ENCODE data around the gene NAA15.
"Not testable (repeated sequence)": the region's sequence is repeated elsewhere in the genome, so short reads cannot be mapped to it uniquely, and the experiment has no call there.

Gene NAA15

DNA sequence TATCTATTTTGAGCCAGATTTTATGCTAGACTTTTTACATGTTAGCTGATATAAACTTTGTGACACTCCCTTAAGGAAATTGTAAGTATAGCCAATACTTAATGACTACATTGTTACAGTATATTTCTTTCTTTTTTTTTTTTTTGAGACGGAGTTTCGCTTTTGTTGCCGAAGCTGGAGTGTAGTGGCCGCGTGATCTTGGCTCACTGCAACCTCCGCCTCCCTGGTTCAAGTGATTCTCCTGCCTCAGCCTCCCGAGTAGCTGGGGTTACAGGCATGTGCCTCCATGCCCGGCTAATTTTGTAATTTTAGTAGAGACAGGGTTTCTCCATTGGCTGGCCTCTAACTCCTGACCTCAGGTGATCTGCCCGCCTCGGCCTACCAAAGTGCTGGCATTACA lies 12.1 kb downstream of the NAA15 start:
- peaks cover 82% of the 10 kb centered on the region for H3K4me1 Mint-ChIP-seq (ENCODE audit: low read depth)
- peak overlapping the region; percentile 63 for H3K27ac Mint-ChIP-seq
- not testable (repeated sequence) for H3K9me3 Mint-ChIP-seq, H3K27me3 Mint-ChIP-seq, H3K4me3 Mint-ChIP-seq
- H3K36me3 Mint-ChIP-seq (ENCODE audit: low read depth) = peaks cover 36% of the 10 kb centered on the region

DNA sequence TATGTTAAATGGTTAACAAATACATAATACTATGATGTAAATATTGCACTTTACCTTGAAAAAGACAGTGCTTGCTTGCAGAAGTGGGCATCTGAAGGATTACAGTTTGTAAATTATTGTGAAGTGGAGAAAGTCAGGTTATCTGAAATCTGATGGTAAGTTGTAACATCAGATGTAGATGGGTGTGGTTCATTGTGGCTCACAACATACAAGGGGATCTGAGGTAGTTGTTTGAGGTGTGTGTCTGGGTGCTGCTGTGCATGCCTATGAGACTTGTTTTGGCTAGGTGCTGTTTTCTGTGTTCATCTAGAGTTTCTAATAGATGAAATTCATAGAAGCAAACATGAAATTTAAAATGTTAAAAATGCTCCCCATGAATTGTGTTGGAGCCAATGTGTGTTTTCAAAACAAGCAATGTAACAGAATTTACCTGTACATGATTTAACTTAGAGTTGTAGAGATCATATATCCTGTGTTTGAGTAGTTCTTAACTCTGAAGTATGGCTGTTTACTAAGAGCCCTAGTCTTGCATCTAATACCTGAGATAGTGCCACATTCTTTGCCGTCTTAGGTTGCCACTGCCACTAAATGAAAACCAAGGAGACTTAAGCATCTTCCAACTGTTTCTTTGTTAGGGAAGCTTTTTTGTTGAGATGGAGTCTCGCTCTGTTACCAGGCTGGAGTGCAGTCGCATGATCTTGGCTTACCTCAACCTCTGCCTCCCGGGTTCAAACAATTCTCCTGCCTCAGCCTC lies 12.9 kb downstream of the NAA15 start:
- H3K27me3 Mint-ChIP-seq = no peaks in the 10 kb centered on the region
- peaks cover 80% of the 10 kb centered on the region for H3K4me1 Mint-ChIP-seq (ENCODE audit: low read depth)
- peak overlapping the region; percentile 51 for H3K27ac Mint-ChIP-seq
- peak overlapping the region; percentile 42 for H3K4me3 Mint-ChIP-seq
- H3K9me3 Mint-ChIP-seq = no peaks in the 10 kb centered on the region
- peaks cover 35% of the 10 kb centered on the region for H3K36me3 Mint-ChIP-seq (ENCODE audit: low read depth)

DNA sequence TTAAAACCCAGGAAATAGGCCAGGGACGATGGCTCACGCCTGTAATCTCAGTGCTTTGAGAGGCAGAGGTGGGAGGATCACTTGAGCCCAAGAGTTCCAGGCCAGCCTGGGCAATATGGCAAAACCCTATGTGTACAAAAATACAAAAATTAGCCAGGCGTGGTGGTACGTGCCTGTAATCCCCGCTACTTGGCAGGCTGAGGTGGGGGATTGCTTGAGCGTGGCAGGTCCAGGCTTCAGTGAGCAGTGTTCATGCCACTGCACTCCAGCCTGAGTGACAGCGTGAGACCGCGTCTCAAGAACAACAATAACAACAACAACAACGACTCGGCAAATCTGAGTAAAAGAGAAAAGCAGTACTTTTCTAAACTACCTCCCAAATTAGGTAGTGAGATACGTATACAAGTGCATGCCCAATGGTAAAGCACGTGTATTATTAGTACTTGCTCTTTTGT lies 13.9 kb downstream of the NAA15 start:
- Mint-ChIP-seq H3K27ac (peak overlapping the region; percentile 16), H3K4me1 (ENCODE audit: low read depth) (peaks cover 82% of the 10 kb centered on the region), H3K4me3 (no peak overlapping the region), H3K36me3 (ENCODE audit: low read depth) (peaks cover 39% of the 10 kb centered on the region), H3K27me3 (no peaks in the 10 kb centered on the region), H3K9me3 (no peaks in the 10 kb centered on the region)

DNA sequence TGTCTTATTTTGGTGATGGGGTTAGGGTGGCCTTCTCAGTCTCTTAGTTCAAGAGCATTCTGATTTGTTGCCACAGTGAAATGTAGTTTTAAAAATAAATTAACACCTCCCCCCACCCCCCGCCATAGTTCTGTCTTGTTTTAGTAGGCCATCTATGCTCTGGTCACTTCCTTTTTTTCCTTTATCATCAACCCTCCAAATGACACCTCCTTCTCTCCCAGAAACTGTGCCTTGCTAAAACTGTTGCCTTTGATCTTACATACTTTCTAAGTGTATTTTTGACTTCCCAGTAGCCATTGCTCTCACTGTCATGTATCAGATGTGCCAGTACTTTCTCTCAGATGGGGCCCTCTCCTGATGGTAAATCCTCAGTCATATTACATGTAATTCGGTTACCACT lies 15.4 kb downstream of the NAA15 start:
- Mint-ChIP-seq H3K36me3 (ENCODE audit: low read depth) (peaks cover 47% of the 10 kb centered on the region), H3K27me3 (no peaks in the 10 kb centered on the region), H3K27ac (peak overlapping the region; percentile 74), H3K9me3 (no peaks in the 10 kb centered on the region), H3K4me1 (ENCODE audit: low read depth) (peaks cover 80% of the 10 kb centered on the region), H3K4me3 (no peak overlapping the region)

DNA sequence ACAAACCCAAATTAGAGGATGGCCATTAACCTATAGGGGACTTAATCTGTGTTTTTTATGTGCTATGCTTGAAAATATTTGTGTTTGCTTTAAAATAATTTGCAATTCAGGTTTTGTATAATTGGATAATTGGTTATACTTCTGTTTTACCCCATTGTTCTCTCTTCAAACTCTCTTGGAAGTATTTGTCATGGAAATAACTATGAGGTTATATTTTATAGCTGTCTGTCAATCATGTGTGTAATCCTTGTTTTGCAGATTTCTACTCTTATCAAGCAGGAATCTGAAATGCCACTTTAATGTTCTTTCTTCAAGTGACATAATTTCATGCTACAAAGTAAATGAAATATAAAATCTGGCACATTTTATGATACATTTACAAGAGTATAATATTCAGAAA lies 16.3 kb downstream of the NAA15 start:
- peaks cover 80% of the 10 kb centered on the region for H3K4me1 Mint-ChIP-seq (ENCODE audit: low read depth)
- H3K9me3 Mint-ChIP-seq = no peaks in the 10 kb centered on the region
- H3K4me3 Mint-ChIP-seq = no peak overlapping the region
- no peaks in the 10 kb centered on the region for H3K27me3 Mint-ChIP-seq
- peaks cover 56% of the 10 kb centered on the region for H3K36me3 Mint-ChIP-seq (ENCODE audit: low read depth)
- H3K27ac Mint-ChIP-seq = no peak overlapping the region

DNA sequence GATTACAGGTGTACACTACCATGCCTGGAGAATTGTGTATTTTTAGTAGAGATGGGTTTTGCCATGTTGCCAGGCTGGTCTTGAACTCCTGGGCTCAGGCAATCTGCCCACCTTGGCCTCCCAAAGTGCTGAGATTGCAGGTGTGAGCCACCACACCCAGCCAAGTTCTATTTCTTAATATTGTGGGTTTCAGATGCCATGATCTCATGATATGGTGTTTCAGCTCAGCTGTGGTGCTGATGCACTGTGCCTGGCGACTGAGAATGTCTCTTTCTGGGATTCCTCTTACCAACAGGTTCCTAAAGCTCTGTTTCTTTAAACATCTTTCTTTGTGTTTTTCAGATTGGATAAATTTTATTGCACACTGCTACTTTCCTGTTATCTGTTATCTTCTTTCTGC lies 18.3 kb downstream of the NAA15 start:
- Mint-ChIP-seq H3K4me3 (no peak overlapping the region), H3K27me3 (no peaks in the 10 kb centered on the region), H3K27ac (no peak overlapping the region), H3K9me3 (no peaks in the 10 kb centered on the region), H3K36me3 (ENCODE audit: low read depth) (peaks cover 46% of the 10 kb centered on the region), H3K4me1 (ENCODE audit: low read depth) (peaks cover 79% of the 10 kb centered on the region)

DNA sequence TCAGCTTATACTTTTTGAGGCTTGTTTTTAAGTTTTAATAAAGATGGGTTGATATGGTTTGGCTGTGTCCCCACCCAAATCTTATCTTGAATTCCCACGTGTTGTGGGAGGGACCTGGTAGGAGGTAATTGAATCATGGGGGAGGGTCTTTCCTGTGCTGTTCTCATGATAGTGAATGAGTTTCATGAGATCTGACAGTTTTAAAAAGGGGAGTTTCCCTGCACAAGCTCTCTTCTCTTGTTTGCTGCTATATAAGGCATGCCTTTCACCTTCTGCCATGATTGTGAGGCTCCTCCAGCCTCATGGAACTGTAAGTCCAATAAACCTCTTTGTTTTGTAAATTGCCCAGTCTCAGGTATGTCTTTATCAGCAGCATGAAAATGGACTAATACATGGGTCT lies 20.8 kb downstream of the NAA15 start:
- Mint-ChIP-seq H3K36me3 (ENCODE audit: low read depth) (peaks cover 40% of the 10 kb centered on the region), H3K4me1 (ENCODE audit: low read depth) (peaks cover 61% of the 10 kb centered on the region)
- not testable (repeated sequence) for H3K27me3 Mint-ChIP-seq, H3K4me3 Mint-ChIP-seq, H3K9me3 Mint-ChIP-seq, H3K27ac Mint-ChIP-seq

DNA sequence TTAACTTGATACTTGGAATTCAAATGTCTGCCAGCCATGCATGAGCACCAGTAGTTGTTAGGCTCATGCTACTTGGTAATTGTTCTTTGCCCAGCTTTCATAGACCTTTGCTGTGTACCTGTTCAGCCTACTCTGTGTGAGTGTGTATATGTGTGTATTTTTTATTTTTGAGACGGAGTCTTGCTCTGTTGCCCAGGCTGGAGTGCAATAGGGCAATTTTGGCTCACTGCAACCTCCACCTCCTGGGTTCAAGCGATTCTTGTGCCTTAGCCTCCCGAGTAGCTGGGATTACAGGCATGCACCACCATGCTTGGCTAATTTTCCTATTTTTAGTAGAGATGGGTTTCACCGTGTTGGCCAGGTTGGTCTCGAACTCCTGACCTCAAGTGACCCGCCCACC lies 21.2 kb downstream of the NAA15 start:
- Mint-ChIP-seq H3K4me1 (ENCODE audit: low read depth) (peaks cover 57% of the 10 kb centered on the region), H3K36me3 (ENCODE audit: low read depth) (peaks cover 41% of the 10 kb centered on the region)
- not testable (repeated sequence) for H3K9me3 Mint-ChIP-seq, H3K4me3 Mint-ChIP-seq, H3K27me3 Mint-ChIP-seq, H3K27ac Mint-ChIP-seq

DNA sequence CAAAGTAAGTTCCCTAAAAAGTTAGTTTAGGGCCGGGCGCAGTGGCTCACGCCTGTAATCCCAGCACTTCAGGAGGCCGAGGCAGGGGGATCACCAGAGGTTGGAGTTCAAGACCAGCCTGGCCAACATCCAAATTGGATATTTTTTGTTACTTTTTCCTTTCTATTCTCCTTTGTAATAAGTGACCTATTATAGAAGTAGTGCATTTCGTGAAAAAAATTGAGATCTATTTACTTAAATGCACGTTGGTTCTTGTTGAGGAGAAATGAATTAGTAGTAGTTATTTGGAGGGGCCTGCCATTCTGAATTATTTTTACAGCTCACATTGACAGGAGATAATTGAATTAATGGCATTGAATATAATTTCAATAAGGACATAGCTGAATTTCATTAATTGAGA lies 23.3 kb downstream of the NAA15 start:
- no peaks in the 10 kb centered on the region for H3K27me3 Mint-ChIP-seq
- H3K27ac Mint-ChIP-seq = no peak overlapping the region
- H3K9me3 Mint-ChIP-seq = no peaks in the 10 kb centered on the region
- no peak overlapping the region for H3K4me3 Mint-ChIP-seq
- H3K4me1 Mint-ChIP-seq (ENCODE audit: low read depth) = peaks cover 57% of the 10 kb centered on the region
- peaks cover 48% of the 10 kb centered on the region for H3K36me3 Mint-ChIP-seq (ENCODE audit: low read depth)

DNA sequence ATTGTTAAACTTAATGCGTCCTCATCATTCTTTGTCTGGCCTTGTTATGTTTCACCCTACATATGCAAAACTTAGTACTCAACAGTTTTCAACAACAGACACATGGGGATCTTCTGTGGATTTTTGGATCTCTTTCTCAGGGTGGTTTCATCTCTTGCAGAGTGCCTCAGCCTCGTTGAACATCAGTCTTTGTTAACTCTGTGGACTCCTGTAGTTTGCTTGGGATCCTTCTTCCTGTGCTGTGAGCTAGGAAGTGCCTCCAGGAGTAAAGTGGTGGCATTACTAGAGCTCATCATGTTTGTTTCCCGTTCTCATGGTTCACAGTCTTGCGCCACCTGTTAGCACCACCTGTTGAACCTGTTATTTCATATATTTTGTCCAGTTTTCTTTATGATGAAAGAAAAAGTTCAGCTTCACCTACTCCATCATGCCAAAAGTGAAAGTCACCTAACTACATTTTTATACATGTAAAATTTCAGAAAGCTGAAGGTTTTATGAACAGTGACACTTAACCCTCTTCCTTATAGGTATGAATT lies 28.4 kb downstream of the NAA15 start:
- Mint-ChIP-seq H3K27ac (no peak overlapping the region), H3K36me3 (ENCODE audit: low read depth) (peaks cover 48% of the 10 kb centered on the region), H3K4me3 (no peak overlapping the region), H3K4me1 (ENCODE audit: low read depth) (peaks cover 57% of the 10 kb centered on the region), H3K9me3 (no peaks in the 10 kb centered on the region), H3K27me3 (no peaks in the 10 kb centered on the region)

DNA sequence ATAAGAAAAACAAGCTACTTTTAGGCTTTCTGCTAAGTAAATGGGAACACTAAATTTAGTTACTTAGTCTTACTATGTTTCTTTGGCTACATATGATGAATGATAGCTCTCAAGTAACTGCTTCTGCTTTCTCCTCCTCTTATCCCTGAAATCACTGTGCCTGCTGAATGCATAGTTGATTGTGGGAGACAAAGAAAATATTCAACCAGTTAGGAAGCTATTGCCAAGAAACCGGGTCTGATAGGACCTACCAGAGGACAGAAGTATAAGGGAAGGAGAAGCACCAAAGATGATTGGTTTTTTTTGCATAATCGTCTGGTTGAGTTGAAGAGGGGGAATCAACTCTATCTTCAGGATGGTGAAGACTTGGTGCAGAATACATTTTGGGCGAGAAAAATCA lies 29.0 kb downstream of the NAA15 start:
- Mint-ChIP-seq H3K27ac (peak overlapping the region; percentile 5), H3K4me3 (no peak overlapping the region), H3K9me3 (no peaks in the 10 kb centered on the region), H3K27me3 (no peaks in the 10 kb centered on the region), H3K4me1 (ENCODE audit: low read depth) (peaks cover 51% of the 10 kb centered on the region), H3K36me3 (ENCODE audit: low read depth) (peaks cover 50% of the 10 kb centered on the region)

DNA sequence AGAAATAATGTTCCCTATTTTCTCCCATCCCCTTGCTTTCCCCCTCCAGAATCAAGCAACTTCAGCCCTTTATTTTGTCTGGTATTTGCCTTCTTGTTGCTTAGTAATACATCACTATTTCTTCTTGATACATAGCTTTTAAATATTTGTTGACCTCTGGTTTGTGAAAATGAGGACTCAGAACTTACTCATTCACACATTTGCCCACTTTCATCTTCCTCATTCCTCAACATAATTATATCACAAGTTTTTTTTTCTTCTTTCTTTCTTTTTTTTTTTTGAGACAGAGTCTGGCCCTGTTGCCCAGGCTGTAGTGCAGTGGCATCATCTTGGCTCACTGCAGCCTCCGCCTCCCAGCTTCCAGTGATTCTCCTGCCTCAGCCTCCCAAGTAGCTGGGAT lies 29.9 kb downstream of the NAA15 start:
- H3K9me3 Mint-ChIP-seq = no peaks in the 10 kb centered on the region
- peaks cover 51% of the 10 kb centered on the region for H3K4me1 Mint-ChIP-seq (ENCODE audit: low read depth)
- H3K27me3 Mint-ChIP-seq = no peaks in the 10 kb centered on the region
- H3K4me3 Mint-ChIP-seq = no peak overlapping the region
- peaks cover 49% of the 10 kb centered on the region for H3K36me3 Mint-ChIP-seq (ENCODE audit: low read depth)
- H3K27ac Mint-ChIP-seq = no peak overlapping the region

DNA sequence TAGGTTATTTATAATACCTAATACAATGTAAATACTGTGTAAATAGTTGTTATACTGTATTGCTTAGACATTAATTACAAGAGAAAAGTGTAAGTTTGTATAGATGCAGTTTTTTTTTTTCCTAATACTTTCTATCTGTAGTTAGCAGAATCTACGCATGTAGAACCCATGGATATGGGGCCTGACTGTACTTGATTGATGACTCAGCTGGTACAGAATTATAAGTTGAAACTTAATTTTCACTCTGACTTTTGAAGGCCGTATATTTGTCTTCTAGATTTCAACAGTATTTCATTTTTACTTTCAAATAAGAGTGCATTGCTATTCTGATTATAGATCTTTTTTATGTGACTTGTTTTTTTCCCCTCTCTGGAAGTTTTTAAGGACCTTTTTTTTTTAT lies 31.7 kb downstream of the NAA15 start:
- peaks cover 48% of the 10 kb centered on the region for H3K4me1 Mint-ChIP-seq (ENCODE audit: low read depth)
- no peaks in the 10 kb centered on the region for H3K27me3 Mint-ChIP-seq
- peaks cover 51% of the 10 kb centered on the region for H3K36me3 Mint-ChIP-seq (ENCODE audit: low read depth)
- H3K9me3 Mint-ChIP-seq = no peaks in the 10 kb centered on the region
- no peak overlapping the region for H3K4me3 Mint-ChIP-seq
- H3K27ac Mint-ChIP-seq = no peak overlapping the region

DNA sequence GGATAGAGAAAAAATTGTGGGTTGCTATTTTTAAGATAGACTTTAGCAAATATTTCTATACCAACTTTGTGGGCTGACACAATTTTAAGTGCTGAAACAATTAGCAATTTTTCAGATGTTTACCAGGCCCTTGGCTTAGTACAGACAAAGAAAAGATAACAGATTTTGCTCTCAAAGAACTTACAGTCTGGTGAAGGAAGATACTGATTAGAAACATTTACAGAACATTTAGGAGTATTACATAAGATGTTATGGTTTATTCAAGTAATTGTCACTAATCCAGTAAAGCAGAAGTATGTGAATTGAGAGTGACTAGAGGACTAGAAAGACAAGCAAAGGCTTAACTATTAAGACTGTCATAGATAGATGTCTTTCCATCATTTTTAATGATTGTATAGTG lies 36.3 kb downstream of the NAA15 start:
- no peak overlapping the region for H3K4me3 Mint-ChIP-seq
- H3K36me3 Mint-ChIP-seq (ENCODE audit: low read depth) = peaks cover 57% of the 10 kb centered on the region
- no peaks in the 10 kb centered on the region for H3K27me3 Mint-ChIP-seq
- H3K27ac Mint-ChIP-seq = no peak overlapping the region
- H3K9me3 Mint-ChIP-seq = no peaks in the 10 kb centered on the region
- H3K4me1 Mint-ChIP-seq (ENCODE audit: low read depth) = peaks cover 14% of the 10 kb centered on the region

DNA sequence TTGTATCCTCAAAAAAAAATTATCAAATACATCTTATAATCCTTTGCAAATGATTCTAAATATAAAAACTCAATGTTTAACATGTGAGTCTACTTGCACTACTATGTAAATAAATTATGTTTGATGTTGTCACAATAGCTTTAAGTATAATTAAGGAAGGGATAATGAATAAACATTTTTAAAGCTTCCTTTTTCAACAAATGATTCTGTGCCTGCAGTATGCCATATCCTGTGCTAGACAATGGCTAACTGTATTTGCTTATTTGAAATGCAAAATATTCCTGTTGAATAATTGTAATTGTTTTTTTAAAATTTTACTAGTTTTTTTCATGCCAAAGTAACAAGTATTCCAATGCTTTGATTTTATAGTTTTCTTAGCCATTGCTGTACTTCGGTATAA lies 60.0 kb downstream of the NAA15 start:
- no peaks in the 10 kb centered on the region for H3K9me3 Mint-ChIP-seq
- H3K4me3 Mint-ChIP-seq = no peak overlapping the region
- peaks cover 50% of the 10 kb centered on the region for H3K36me3 Mint-ChIP-seq (ENCODE audit: low read depth)
- no peaks in the 10 kb centered on the region for H3K27me3 Mint-ChIP-seq
- H3K4me1 Mint-ChIP-seq (ENCODE audit: low read depth) = no peaks in the 10 kb centered on the region
- H3K27ac Mint-ChIP-seq = no peak overlapping the region
